Right lung (tissue), 5 donors: ENCODE results near the gene KCNT1. TPM values are rescaled to one million over a fixed set of nuclear protein-coding genes. Genes with fewer than 3 reads are reported as not detected.

Source experiments
- DNase-seq, 2 donors: peaks; one replicate each; pipeline ENCODE4 v3.0.0-alpha.2; 2013
- polyA plus RNA-seq, 5 donors: library from polyadenylated mRNA; unstranded; fragments of 120-200 nt; gene quantifications; one replicate each; pipeline versions ENCODE4 v1.2.1 to v1.2.3, GENCODE V29; 2013; ENCODE audit warnings: inconsistent platforms in 1 of 5, low replicate concordance in 1 of 5; ENCODE audit not compliant: insufficient read length in 5 of 5, insufficient read depth in 1 of 5

Gene KCNT1
- polyA plus RNA-seq, 5 donors, result 0.21 to 0.90 (median 0.53) TPM

DNA sequence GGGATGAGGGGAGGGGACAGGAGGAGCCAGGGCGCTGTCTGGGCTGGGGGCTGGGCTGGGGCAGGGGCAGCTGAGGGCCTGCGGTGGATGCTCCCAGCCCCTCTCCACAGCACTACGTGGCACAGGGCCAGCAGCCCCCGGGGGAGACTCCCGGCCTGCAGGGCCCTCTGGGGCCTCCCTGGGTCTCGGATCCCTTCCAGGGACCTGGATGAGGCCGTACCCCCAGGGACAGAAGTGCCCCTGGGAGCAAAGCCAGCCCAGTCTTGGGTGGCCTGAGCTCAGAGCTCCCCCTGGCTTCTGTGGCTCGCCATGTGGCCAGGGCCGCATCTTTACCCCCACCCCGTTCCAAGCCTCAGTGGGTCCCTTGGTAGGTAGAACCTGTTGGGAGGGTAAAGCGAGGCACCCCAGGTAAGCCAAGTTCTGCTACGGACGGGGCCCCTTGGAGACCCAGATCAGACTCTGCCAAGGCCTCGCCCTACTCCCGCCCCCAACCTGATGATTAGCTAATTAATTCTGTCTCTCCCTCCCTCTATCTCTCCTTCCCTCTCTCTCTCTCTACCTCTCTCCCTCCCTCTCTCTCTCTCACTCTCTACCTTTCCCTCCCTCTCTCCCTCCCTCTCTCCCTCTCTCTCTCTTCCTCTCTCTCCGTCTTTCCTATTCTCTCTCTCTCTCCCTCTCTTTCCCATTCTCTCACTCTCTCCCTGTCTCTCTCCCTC lies 24.3 kb downstream of the KCNT1 start:
- no peak for DNase-seq

DNA sequence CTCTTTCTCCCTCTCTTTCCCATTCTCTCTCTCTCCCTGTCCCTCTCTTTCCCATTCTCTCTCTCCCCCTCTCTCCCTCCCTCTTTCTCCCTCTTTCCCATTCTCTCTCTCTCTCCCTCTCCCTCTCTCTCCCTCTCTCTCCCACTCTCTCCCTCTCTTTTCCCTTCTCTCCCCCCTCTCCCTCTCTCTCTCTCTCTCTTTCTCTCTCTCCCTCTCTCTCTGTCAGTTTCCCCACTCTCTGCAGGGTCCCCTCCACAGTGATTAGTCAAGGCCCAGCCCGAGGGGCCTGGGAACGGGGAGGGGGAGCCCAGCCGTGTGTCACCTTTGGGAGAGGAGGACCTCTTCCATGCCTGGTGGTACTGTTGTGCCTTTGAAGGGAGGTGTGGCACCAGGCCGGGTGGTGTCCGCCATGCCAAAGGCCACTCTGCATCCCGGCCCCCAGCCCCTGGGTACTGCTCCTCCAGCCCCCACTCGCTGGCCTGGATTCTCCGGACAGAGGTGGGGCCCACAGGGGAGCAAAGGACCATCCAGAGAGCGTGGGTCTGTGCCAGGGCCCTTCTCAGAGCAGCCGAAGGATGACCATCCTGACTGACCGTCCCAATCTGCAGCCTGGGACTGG lies 25.4 kb downstream of the KCNT1 start:
- DNase-seq, result no peak

DNA sequence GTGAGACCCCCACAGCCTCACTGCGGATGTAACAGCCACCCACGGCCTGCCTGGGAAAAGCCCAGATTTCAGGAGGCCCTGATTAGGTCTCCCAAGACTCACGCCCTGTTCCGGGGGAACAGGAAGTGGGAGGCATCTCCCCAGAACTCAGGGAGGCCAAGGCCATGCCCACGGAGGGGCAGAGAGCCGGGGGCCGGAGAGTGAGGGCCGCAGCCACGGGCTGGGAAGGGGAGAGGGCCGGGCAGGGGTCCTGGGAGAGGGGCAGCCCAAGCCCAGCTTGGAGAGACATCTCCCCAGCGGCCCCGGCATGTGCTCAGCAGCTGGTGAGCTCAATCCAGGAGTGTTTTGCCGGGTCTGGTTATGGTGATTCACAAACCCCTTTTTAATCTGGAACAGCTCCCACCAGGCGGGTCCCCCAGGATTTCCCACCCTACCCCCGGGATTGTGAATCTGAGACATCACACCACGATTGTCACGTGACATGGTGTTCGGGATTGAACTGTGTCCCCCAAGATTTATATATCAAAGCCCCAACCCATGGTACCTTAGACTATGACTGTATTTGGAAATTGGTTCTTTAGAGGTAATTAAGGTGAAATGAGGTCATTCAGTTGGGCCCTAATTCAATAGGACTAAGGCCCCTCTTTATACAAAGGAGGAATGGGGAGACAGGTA lies 26.6 kb downstream of the KCNT1 start:
- DNase-seq, result no peak

DNA sequence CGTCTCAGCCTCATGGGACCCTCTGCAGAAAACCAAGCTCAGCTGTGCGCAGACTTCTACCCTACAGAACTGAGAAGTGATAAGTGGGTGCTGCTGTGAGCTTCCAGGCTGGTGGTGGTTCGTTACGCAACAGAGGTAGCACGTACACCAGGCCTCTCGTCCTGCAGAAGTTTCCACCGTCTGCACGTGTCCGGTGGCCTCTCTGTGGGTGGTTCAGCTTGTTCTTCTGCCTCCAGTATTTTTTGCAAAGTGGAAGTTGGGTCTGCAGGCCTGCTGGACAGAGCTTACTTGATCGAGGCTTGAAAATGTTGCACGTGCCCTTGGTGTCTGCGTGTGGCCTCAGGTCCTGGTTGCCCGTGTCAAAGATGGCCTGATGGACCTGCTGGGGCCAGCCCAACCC lies 27.5 kb downstream of the KCNT1 start:
- DNase-seq, result no peak

DNA sequence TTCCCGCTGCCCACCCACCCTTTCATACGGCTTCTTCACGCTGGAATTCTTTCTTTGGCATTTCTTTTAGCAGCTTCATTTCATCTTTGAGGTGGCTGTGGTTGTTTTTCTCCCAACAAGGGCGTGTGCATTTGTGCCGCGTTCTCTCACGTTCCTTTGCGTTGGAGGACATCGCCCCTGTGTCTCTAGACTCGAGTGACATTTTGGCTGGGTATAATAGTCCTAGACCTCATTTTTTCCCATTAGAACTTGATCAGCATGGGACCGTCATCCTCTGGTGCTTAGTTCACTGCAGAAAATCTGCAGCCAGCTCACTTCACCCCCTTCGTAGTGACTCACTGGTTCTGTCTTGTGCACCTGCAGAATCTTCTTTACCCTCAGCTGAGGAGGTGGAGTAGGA lies 29.5 kb downstream of the KCNT1 start:
- DNase-seq, result no peak

DNA sequence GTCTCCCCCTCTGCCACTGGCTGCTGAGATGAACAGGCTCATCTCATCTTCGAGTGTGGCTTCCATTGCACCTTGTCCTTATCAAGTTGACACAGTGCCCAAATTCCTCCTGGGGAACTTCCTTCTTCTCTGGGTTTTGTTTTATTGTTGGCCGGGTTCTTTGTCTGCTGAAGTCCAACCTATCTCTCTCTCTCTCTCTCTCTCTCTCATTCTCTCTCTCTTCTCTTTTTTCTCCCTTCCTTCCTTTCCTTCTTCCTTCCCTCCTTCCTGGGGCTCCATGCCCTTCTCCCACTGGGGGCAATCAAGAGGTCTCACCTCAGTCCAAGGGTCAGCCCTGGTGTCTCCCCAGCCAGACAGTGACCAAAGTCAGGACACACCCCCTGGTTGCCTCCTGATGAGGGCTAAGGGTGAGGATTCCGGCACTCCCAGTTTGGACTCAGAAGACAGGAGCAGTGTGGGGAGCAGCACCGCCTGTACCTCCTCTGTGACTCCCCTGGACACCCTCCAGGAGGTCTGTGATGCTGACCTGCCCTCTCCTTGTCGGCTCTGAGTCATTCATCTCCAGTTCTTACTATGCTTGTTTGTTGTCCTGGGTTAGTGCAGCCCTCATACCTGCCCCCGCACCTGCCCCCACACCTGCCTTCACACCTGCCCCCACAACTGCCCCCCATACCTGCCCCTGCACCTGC lies 30.7 kb downstream of the KCNT1 start:
- DNase-seq, result no peak

DNA sequence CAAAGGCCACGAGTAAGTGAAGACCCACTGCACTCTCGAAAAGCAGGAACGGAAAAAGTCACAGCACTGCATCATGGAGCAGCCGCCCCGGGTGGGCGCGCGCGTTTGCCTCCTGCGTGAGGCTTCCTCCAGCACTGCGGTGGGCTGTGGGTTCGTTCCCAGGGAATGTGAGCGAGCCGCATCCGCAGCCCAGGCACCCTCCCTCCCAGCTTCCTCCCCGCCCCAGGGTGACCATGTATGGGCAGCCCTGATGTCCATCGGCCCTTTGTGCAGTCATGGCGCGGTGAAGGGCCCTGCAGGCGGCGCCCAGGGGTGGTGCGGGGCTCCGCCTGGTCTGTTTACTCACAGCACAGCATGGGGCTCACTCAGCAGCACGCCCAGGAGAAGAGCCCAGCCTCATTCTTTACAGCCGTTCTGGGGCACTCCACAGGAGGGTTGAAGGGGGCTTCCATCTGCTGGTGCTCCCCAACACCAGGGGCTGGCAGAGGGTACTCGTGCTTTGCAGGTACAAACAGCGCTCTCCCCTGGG lies 32.7 kb downstream of the KCNT1 start:
- no peak for DNase-seq

DNA sequence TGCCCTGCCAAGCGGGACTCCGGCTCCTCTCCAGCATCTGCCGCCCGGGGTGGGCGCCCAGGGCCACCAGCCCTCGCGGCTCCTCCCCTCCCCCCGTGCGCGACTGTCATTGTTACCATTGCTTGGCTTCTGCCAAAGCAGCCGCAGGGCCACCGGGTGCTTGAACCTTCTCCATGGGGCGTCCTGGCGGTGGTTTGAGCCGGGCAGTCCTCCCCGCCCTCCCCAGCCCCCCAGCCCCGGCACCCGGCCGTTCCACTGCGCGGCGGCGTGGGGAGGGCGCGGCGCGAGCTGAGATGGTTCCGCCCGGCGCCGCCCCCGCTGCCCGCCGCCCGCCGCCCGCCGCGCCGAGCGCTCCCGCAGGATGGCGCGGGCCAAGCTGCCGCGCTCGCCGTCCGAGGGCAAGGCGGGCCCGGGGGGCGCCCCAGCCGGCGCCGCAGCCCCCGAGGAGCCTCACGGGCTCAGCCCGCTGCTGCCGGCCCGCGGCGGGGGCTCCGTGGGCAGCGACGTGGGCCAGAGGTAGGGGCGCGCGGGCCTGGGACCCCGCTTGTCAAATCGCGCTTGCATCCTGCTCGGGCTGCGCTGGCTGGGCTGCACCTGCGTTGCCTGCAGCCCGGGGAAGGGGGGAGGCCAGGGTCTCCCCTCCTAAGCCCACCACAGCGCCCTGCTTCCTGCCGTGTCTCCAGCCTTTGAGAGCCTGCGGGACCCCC lies 34.4 kb downstream of the KCNT1 start:
- no peak for DNase-seq

DNA sequence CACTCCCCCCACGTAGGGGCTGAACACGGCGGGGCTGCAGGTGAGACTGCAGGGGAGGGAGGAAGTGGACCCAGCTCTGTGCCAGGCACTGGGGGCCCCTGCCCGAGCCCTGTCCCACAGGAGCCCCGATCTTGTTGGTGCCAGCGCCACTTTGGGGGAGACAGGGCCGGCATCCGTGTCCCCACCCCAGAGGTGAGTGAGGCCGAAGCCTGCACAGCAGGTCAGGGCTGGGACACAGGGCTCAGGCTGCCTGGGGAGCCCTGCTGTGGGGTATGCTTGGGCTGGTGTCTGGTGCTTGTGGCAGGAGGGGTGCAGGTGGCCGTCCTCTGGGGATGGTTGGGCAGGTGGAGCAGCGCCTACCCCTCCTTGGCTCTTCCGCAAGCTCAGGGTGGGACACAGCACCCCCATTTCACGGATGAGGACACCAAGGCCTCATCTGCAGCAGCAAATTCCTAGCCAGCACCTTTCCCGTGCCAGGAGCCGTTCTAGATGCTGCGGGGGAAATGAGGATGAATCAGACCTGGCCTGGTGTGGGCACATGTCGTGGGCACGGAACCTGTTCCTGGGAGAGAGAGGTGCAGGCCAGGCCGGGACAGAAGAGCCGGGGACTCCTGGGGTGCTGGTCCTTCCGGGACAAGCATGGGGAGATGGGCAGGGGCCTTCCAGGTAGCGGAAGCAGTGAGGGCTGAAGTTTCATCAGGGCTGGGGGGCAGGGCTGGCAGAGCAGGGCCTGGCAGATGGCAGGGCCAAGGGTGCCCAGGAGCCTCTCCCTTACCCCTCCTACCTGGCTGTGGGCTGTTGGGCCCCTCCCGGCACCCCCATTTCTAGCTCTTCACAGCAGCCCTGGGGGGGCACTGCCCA lies 35.2 kb downstream of the KCNT1 start:
- no peak for DNase-seq

DNA sequence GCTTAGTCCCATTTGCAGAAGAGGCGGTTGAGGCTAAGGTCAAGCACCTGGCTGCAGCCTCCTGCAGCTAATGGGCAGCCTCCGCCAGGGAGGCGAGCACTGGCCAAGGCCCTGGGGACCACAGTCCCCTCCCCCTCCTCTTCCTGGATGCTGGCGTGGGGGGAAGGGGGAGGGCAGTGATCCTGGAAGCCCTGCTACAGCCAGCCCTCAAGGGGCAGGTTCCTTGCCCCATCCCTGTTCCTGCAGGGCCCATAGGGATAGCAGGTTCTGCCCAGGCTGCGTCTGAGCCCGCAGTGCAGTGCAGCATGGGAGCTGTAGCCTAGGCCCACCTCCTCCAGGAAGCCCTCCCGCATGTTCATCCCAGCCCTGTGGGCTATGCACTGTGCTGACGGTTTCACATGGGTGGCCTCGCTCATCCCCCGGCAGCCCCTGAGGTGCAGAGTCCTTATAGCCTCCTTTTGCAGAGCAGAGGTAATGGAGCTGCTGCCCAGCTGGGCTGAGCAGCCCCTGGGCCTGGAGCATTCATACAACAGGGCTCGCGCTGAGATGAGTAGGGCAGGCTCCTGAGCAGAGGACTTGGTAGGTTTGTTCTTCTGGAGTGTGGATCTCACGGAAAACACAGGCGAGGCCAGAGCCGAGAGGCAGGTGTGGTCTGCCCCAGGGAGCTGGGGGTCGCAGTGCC lies 36.0 kb downstream of the KCNT1 start:
- no peak for DNase-seq

DNA sequence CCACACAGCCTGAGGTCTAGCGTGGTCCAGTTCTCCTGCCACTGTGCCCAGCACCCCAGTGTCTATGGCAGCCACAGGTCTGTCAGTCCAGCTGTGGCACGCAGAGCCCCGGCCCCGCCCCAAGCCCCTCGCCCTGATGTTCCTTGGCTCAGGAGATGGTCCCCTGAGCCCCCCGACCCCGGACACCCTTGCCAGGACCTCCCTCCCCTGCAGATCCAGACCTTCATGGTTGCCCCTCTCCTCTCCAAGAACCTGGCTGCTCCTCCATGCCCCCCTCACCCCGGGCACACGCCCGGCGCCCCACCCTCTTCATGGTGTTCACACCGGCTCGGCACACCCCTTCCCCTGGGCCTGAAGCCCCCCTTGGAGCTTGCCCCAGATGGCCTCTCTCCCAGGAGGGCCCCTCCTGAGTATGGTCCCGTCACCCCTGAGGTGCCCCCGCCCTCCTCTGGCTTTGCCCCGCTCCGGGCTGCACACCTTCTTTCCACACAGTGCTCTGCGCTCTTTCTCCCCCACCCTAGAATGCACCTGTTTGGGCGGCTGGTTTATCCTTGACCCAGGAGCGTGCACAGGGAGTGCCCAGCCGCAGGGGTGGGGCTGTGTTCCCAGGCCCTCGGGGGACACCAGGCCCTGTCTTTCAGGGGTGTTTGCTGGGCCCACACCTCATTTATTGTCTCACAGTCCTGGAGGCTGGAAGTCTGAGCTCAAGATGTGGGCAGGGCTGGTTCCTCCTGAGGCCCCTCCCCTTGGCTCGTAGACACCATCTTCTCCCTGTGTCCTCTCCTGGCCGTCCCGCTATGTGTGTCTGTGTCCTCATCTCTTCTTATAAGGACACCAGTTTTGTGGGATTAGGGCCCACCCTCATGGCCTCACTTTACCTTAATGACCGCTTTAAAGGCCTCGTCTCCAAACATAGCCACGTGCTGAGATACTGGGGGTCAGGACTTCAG lies 37.6 kb downstream of the KCNT1 start:
- DNase-seq, result no peak

DNA sequence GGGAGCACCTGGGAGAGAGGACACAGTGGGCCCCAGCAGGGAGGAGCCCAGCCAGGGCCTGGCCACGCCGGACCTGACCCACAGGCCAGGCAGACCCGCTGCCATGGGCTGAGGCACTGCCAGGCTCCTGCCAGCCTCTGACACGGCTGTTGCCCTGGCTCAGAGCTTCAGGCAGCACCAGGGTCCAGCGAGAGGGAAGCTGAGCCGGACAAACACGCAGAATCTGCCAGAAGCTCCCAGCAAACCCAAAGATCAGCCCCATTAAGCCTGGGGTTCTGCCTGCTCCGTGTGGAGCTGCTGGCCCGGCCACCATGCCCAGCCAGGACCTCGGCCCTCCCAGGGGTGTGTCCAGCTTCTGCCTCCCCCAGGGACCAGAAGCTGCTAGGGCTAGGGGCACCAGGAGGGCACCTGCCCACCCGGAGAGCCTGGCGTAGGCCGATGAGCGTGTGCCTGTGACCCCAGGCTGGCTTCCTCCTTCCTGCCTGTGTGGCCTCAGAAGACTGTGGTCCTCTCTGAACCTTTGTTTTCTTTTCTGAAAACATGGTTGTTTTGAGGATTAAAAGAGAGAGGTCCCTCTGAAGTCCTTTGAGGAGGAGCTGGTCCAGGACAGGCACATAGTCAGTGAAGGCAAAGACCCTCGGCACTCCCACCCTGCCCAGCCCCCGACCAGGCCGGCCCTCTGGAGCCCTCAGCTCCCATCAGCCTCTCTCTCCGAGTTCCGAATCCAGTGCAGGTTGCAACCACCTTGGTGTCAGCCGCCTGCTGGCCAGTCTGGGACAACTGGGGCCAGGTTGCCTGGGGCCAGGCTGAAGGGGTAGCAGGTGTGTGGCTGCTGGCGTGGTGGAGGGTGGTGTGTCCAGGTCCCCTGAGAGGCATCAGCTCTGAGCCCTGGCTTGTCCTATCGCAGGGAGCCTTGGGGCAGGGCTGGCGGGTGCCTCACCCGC lies 39.6 kb downstream of the KCNT1 start:
- DNase-seq, result no peak

DNA sequence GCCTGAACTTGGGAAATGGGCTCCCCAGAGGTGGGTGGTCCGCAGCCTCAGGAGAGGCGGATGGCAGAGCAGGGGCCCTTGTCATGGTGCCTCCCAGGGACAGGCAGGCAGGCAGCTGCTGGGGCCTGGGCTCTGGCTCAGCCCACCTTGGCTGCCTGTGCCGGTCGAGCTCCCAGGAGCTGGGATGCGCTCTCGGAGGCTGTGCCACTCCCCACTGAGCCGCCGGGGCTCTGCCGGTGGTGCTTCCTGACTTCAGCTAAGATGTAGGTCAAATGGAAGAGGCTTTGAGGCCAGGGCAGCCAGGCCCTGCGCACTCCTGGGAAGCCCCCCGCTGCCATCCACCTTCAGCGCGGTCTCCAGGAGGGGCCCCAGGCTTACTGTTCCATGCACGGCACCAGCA lies 41.0 kb downstream of the KCNT1 start:
- DNase-seq, result no peak

DNA sequence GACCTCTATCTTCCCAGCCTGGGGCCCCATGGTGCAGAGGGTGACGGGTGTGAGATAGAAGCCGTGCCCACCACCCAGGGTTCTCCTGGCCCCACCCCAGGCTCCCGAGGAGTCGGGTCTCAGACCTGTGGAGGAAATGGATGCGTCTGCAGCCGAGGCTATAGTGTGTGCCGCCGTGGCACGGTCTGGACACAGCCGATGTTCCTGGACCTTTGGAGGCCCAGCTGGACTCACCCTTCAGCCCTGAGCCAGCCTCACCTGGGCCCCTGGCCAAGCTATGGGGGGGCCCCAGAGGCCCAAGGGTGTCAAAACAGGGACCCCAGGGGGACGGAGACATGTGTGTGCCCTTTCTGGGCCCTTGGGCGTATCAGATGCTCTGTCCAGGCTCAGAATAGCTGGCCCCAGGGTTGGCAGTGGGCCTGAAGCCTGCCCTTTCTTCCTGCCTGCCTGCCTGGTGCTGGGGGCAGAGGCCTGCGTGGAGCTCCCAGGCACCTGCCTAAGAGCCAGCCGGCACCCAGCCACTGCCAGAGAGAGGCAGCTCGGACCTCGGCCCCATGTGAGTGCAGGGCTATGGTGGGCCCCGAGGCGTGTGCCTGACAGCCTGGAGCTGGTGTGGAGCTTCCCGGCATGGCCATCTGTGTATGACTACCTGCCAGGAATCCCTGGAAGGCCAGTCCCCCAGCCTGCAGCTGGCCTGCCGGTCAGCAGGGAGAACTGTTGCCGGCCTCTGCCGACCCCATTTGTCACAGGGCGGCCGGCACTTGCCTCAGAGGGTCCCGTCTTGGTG lies 41.8 kb downstream of the KCNT1 start:
- DNase-seq, result no peak

DNA sequence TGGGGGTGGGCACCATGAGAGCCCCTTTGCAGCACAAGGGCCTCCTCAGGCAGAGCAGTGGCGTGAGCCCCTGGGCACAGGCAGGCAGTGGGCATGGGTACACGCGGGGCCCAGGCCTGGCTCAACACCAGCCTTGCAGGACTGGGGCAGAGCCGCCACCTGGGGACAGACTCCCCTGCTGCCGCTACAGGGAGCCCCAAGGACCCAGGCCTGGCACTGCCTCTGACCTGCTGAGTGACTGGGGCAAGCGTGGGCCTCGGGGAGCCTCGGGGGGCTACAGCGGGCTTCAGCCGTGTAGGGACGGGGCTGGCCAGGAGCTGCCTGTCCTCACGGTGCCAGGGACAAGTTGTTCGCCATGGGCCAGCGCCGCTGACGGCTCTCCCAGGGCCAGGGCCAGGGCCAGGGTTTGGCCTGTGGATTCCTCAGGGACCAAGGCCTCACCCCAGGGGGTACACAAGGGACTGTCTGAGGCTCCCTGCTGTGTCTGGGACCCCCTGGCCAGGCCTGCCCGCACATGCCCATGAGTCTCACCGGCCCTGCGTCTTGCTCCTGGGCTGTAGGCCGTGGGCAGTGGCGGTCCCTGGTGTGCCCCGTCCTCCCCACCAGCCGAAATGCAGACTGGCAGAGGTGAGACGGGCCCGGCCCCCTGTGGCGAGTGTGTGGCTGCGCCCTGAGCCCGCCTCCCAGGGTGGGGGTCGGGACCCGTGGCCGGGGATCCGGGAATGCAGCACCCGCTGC lies 42.5 kb downstream of the KCNT1 start:
- no peak for DNase-seq

DNA sequence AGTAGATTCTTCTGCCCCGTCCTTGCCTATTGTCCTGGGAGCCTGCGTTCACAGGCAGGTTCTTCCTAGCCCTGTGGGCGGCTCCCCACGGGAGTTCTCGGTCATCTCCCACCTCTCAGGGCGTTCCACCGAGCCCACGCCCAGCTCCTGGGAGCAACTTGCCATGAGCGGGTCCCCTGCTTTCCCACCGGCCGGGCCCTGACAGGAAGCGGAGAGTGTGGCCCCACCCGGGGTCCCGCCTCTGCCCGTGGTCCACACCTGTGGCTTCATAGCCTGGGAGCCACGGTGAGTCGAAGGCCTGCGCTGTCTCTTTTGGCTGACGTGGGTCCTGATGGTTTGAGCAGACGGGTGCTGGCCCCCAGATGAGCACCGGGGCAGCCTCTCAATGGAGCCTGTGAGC lies 43.2 kb downstream of the KCNT1 start:
- DNase-seq, result no peak
